BE2C (cell line): Measurements from ENCODE around the gene GALNT9.
A peak's percentile ranks its signal among the peaks of the same experiment; 100 is the strongest.

ENCODE experiments used
- DNase-seq: peaks from one replicate; pipeline ENCODE4 v3.0.0-alpha.2; 2020
- H3K27me3 ChIP-seq: fragments of 250-450 bp; sonication (Bioruptor Pico); 2 replicates; pipeline ENCODE4 v1.5.1; 2020; ENCODE audit warnings: mild to moderate bottlenecking
- H3K36me3 ChIP-seq: fragments of 250-450 bp; sonication (Bioruptor Pico); 2 replicates; pipeline ENCODE4 v1.5.1; 2020; ENCODE audit warnings: mild to moderate bottlenecking
- H3K4me1 ChIP-seq: fragments of 250-450 bp; sonication (Bioruptor Pico); 2 replicates; pipeline ENCODE4 v1.5.1; 2020
- H3K4me3 ChIP-seq: 2 replicates; pipeline ENCODE4 v1.5.1; 2011; ENCODE audit warnings: low read depth, low read length
- H3K9me3 ChIP-seq: fragments of 250-450 bp; sonication (Bioruptor Pico); 2 replicates; pipeline ENCODE4 v1.5.1; 2020
- CTCF ChIP-seq: IDR thresholded peaks from 2 replicates; pipeline ENCODE4 v1.5.1; 2012; ENCODE audit warnings: mild to moderate bottlenecking, low read depth, low read length

Gene GALNT9

GRCh38 chr12:132287391-132288238, 41.8 kb downstream of the GALNT9 start:
- Histone ChIP-seq H3K27me3 (peaks cover 53% of the 10 kb centered on the region), H3K36me3 (no peaks in the 10 kb centered on the region), H3K9me3 (no peaks in the 10 kb centered on the region), H3K4me1 (no peaks in the 10 kb centered on the region), H3K4me3 (no peak overlapping the region)
- TF ChIP-seq CTCF: no peak
- DNase-seq: no peak

- DNase-seq: no peak
- Histone ChIP-seq H3K27me3 (peaks cover 57% of the 10 kb centered on the region), H3K4me3 (no peak overlapping the region), H3K4me1 (no peaks in the 10 kb centered on the region), H3K9me3 (no peaks in the 10 kb centered on the region), H3K36me3 (no peaks in the 10 kb centered on the region)
- TF ChIP-seq CTCF: no peak
These were observed 42.5 kb downstream of the GALNT9 start for GRCh38 chr12:132286912-132287311.

- Histone ChIP-seq H3K9me3 (no peaks in the 10 kb centered on the region), H3K4me1 (no peaks in the 10 kb centered on the region), H3K27me3 (peaks cover 57% of the 10 kb centered on the region), H3K36me3 (no peaks in the 10 kb centered on the region), H3K4me3 (no peak overlapping the region)
- no peak for TF ChIP-seq CTCF
- peak; percentile 39 for DNase-seq
These were observed 43.3 kb downstream of the GALNT9 start for GRCh38 chr12:132285991-132286681.

GRCh38 chr12:132284827-132285741, 44.3 kb downstream of the GALNT9 start:
- DNase-seq: no peak

More at GRCh38 chr12:132284827-132285741, 44.3 kb downstream of the GALNT9 start:
- H3K9me3 ChIP-seq: no peaks in the 10 kb centered on the region
- no peaks in the 10 kb centered on the region for H3K36me3 ChIP-seq
- no peaks in the 10 kb centered on the region for H3K4me1 ChIP-seq
- no peak for TF ChIP-seq CTCF
- no peak overlapping the region for H3K4me3 ChIP-seq
- H3K27me3 ChIP-seq: peaks cover 60% of the 10 kb centered on the region
